ENCODE results near the gene COX6B2.
"Not testable (repeated sequence)": the region's sequence is repeated elsewhere in the genome, so short reads cannot be mapped to it uniquely, and the experiment has no call there.

GRCh38 chr19:55328774-55329318, 25.7 kb downstream of the COX6B2 start:
- not testable (repeated sequence) for TF ChIP-seq SUZ12 (IDR thresholded peaks at IDR 0.05; ENCODE audit: extremely low read depth, insufficient read depth, insufficient read length); YY1 (IDR thresholded peaks at IDR 0.05; ENCODE audit: insufficient read depth, insufficient read length); ZNF274 (IDR thresholded peaks at IDR 0.05; ENCODE audit: low read depth, low read length)

Measured in NT2/D1 (cell line).